Ovary (tissue), 3 donors: ENCODE measurements around the gene RAB13.

Experiments used
- CTCF ChIP-seq, 3 donors: fragments of 450-650 bp in 2 of 3; fragments of 200-600 bp in 1 of 3; IDR thresholded peaks; one replicate each; pipeline versions ENCODE4 v1.5.1 to v1.8.0; 2016 to 2022; ENCODE audit warnings: antibody characterized with exemption in 3 of 3, mild to moderate bottlenecking in 1 of 3
- EP300 ChIP-seq: sonication (generic); formaldehyde crosslinking; IDR thresholded peaks from one replicate; pipeline ENCODE4 v1.6.1; 2017; ENCODE audit warnings: antibody characterized with exemption
- POLR2A ChIP-seq: fragments of 450-650 bp; IDR thresholded peaks from one replicate; pipeline ENCODE4 v1.6.1; 2017; ENCODE audit warnings: antibody characterized with exemption, mild to moderate bottlenecking, moderate library complexity
- donor health status: DM: no; HTN: no; CAD: no.

- TF ChIP-seq CTCF (IDR thresholded peaks at IDR 0.05) (no peak), EP300 (no peak), POLR2A (no peak)
Observed at GRCh38 chr1:154019269-154019668, 33.1 kb upstream of the RAB13 start.
